HG03565 (cell line): ENCODE data around the gene RCBTB2.
A peak's percentile ranks its signal among the peaks of the same experiment; 100 is the strongest.
"Not testable (repeated sequence)": the region's sequence is repeated elsewhere in the genome, so short reads cannot be mapped to it uniquely, and the experiment has no call there.

Experiments used
- ATAC-seq: cut with Tn5 transposase; IDR thresholded peaks from one replicate; pipeline ENCODE4 v1.9.1; 2021; ENCODE audit warnings: mild to moderate bottlenecking, moderate library complexity; ENCODE audit not compliant: unreplicated experiment

Gene RCBTB2

DNA sequence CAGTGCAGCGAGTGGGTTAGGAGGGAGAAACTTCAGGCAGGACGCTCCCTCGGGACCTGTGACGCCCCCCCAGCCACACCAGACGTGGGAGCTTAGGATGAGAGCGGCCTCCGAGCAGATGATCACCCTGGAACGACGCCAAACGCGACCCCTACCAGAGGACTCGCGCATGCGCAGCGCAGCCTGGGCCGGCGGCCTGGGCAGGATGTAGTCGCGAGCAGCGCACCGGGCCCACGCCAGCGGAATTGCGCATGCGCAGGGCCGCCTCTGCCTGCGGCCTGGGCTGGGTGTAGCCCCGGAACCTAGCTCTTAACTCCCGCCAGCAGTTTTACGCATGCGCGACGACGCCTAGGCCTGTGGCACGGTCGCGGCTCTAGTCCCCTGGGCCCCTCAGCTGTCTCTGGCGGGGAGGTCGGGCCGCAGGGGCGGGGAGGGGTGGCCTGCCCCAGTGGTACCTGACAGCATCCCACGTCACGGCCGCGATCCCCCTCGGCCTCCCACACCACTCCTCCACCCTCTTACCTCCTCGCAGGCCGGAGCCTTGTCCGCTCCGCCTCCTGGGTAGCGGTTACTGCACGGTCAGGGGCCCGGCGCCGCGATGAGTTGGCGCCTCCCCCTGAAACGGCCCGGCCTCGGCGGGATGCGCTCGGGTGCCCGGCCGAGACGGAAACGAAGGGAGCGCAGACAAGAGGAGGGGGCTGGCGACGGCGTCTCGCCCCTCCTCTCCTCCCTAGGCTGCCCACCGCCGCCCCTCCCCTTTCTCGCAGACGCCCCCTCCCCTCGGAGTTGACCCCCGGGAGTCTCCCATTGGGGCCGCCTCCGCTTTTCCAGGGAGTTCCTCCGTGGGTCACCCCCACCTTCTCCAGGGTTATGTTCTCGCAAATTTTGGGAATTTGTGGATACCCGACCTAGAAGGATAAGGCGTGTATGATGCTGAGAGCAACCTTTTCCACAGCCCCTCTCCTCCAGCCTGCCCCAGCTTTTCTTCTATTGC, at the start of gene RCBTB2:
Gene RCBTB2, minus strand, starts transcription at position 575 of the 994 bp plus-strand sequence. CDS start 11,141 bp downstream, outside the sequence.
- ATAC-seq = peak; percentile 63

DNA sequence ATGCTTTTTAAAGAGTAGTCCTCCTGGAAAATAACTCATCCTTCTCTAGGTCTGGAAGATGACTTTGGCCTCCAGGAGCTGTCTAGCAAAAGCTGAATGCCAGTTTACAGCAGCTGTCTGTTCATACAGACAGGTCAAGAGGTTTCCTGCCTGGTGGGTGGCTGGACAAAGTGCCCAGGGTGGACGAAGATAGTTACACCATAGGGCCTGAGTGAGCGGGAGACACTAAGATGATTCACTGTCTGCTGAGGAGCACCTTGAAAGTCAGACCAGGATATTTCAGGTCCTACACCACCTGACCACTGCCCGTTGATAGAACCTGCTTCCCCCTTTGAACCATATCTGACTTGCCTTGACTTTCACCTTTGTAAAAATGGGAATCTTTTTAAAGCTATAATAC, 49.2 kb upstream of the RCBTB2 start:
- ATAC-seq = no peak

DNA sequence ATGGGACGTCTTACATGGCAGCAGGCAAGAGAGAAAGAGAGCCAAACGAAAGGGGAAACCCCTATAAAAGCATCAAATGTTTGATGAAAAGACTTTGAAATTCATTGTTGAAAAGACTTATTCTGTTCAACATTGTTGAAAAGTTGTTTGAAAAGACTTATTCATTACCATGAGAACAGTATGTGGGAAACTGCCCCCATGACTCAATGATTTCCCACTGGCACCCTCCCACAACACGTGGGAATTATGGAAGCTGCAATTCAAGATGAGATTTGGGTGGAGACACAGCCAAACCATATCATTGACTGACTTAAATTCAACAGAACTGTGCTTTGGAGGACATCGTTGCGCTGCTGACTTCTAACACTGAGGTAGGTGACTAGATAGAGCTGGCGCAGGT, 48.0 kb upstream of the RCBTB2 start:
- no peak for ATAC-seq

DNA sequence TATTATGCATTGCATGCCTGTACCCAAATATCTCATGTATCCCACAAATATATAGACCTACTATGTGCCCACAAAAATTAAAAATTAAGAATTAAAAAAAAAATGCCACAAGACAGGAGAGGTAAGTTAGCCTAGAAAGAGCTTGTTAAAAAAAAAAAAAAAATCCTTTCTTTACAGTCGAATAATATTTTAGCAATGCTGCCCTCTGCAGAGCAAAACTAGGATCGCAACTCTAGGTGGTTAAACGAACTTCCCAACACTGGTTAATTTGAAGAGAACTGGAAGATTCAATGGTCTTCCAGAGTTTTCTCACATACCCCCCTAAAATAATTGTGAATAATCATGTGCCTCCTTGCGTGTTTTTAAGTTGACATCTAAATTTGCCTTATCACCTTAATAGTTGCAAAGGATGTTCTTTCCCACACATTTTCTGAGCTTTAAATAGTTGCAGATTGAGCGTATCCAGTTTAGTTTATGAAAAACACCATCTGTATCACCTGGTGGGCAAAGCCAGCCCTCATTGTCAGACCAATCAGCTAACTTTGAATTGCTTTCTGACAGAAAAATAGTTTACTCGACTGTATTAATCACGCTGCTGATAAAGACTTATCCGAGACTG, 47.4 kb upstream of the RCBTB2 start:
- ATAC-seq = no peak

DNA sequence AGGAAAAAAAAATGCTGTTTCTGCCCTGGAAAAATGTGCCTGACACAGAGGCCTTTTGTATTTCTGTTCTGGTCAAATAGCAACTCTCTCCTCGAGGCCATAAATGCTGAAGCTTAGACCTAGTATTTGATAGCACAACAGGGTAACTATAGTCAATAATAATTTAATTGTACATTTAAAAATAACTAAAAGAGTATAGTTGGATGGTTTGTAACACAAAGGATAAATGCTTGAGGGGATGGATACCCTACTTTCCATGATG, 47.0 kb upstream of the RCBTB2 start:
- ATAC-seq = not testable (repeated sequence)

DNA sequence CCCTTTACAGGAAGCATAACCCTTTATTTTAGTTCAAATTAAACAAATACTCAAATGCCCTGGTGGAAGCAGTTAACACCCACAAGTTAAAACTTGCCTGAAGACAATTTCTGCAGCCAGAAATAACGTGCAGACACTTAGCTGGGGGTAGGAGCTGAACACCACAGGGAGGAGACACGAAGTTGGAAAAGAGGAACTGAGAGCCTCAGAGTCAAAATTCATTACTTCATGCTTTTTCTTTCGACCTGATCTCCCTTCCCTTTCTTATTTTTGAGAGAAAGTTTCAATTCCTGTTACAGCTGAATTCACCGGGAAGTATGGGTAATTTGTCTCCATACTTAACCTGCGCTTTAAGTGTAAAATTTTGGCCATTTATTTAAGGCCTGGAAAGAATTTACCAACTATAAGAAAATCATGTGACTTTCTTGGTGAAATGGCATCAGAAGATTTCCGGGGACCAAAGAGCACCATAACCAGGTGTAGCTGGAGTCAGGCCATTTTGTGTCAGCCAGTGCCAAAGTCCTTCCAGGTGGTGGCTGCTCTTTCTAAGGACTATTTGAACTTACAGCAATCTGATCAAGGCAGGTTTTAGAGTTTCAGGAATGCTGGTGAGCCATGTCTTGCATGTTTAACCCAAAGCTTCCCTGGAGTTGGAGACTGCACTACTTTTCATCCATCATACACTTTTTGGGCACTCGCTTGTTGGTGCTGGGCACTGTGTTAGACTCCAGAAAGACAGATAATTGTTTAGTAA, 46.5 kb upstream of the RCBTB2 start:
- ATAC-seq = peak; percentile 69

DNA sequence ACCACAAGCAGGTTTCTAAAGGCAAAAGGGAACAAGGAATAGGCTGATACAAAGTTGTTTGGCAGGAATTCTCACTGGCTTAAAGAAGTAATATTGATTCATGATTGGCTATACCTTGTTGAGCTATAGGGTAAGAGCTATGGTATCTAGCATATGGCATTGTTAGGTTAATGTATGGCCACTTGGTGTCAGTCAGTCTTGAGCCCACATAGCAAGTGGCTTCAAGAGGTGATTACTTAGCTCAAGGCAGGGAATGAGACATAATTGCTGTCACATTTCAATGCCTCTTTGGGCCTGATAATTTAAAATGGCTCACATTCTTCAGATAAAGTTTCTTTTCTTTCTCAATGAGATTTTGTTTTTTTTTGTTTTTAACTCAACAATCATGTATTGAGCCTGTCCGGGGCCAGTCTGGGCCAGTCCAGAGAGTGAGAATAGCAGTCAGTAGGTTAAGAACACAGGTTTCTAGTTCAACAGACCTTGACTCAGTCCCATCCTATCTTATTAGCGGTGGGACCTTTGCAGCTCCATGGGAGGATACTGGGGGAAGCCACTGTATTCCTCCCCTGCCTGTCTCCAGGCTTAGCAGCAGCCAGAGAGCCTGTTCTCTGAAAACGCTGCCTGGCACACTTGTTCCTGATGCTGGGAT, 45.8 kb upstream of the RCBTB2 start:
- ATAC-seq = peak; percentile 38

DNA sequence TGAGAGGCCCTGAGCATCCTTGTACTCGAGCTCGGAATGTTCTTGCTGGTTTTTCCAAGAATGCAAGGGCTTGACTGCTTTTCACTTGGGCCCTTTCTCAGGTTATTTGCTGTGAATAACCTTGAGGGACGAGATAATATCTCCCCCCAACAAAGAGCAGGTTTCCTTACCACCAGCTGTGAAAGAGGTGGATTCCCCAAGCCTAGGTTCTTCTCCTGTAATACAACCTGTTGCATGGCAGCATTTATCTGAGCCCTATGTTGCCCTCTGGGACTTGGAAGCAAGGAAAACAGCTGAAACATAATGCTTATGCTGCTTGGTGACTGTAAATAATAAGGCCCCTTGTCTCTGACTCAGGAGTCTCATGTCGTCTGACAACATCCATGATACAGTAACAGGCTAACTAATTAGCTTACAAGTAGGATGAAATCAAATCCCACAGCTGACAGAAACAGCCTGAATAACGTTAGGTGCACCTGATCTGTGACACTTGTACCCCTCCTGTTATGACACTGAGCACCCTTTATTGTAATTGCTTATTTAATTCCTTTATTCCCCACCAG, 43.6 kb upstream of the RCBTB2 start:
- ATAC-seq = no peak

DNA sequence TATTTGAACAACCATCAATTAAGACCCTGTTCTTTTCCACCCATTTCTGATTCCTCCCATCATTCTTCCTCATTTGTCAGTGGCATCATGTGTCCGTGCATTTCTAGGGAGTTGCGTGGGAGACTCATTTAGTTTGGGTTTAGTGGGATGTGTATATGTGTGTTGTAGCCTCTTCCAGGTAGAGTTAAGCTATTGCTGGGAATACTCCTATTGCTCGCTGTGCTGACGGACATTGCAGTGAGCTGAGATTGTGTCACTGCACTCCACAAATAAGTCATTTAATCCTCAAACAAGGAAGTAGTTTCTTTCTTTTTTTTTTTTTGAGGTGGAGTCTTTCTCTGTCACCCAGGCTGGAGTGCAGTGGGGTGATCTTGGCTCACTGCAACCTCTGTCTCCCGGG, 42.2 kb upstream of the RCBTB2 start:
- no peak for ATAC-seq

DNA sequence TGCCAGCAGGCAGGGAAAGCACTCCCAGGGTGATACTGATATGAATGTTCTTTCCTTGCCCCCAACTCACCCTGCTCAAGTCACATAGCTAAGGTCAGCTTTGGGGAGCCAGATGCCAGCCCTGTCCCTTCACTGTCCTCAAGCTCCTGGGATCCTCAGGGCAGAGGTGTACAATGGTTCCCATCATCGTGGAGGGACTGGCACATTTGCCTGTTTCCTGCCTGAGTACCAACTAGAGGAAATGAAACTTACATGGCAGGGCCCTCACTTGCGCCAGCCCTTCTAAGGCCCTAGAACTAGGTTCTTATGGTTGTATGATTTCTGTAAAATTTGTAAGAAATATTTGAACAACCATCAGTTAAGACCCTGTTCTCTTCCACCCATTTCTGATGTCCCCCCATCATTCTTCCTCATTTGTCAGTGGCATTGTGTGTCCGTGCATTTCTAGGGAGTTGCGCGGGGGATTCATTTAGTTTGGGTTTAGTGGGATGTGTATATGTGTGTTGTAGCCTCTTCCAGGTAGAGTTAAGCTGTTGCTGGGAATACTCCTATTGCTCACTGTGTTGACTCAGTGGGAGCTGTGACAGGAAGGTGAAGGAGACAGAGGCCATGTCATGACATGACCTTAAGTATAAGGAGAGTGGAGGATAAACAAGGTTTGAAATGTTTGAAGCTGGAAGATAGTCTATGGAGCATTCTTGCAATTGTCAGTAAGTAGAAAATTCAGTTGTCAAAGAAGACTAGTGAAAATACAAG, 41.3 kb upstream of the RCBTB2 start:
- ATAC-seq = no peak

DNA sequence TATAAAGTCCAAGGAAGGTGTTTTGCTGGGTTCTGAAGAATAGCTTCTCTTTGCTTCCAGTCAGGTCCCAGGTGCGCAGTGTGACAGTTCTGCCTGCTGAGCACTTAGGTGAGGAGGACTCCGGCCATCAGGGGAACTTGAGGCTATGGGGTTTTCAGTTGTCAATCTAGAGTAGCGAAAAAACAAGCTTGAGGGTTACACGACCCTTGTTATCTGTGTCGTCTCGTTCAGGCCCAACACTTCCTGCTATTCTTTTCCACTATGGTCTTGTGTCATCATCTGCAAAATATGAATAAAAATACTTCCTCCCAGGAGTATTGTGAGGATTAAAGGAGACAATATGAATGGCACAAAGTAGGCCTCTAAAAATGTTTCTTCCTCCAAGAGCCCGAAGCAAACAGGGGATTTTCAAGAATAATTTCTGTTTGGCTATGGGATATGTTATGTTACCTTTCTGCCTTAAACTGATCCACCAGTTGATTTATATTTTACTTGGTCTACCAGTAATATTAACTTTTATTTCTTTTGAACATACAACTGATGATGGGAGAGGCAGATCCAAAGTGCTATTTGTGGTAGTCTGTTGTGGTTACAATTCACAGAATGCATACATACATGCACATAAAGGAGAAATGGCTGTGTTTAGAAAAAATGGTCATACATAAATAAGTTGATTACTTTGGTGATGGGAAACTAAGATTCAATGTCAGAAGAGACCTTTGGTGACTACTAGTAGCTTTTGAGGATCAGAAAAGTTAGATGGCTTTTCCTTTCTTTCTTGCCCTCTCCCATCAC, 40.5 kb upstream of the RCBTB2 start:
- no peak for ATAC-seq

DNA sequence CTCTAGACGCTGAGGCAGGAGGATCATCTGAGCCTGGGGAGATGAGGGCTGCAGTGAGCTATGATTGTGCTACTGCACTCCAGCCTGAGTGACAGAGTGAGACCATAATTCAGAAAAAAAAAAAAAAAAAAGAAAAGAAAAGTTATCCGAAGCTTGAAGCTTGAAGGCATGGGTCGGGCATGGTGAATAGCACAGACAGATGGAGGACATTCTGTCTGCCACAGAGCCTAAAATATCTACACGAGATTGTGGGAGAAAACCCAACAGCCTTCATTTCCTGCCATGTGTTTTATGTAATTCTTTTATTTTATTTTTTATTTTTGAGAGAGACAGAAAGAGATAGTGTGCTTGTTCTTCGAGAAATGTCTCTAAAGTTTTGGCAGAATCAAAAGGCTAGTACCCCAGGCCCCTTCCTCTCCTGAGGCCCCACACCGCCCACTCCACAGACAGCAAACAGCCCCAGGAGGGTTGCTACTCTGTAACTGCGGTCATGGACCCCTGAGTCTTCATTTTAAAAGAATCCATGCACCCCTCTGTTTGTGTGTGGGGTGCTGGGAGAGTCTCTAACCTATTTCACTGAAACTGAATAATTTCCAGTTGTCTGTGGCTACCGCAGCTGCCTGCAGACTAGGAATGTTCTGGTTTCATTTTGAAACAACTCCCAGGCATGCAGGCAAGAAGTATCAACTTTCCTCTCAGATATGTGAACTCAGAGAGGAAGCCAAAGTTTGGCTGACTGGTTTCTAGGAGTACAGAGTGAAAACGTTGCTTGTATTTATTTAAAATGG, 38.4 kb upstream of the RCBTB2 start:
- ATAC-seq = no peak

DNA sequence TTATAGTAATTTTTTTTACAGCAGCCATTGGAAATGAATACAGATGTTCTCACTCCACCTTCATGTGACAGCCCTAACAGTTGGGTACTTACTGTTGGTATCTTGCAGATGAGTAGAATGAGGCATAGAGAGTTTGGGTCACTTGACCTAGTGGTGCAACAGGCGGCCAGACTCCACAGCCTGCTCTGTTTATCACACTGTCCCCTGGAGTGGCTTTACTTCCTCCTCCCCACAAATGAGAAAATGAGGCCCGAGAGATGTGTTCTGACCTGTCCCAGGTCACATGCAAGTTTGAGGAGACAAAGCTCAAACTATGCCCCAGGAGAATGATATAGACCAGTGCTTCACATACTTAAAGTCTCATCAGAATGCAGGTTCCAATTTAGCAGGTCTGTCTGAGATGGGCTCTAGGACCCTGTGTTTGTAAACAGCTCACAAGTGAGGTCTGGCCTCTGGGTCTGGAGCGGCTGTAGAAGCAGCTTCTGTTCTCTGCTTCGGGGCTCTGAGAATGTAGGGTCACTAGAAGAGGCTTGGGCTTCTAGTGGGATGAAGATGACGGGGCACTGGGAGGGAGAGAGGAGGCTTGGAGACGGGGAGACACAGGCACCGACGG, 37.4 kb upstream of the RCBTB2 start:
- ATAC-seq = no peak

DNA sequence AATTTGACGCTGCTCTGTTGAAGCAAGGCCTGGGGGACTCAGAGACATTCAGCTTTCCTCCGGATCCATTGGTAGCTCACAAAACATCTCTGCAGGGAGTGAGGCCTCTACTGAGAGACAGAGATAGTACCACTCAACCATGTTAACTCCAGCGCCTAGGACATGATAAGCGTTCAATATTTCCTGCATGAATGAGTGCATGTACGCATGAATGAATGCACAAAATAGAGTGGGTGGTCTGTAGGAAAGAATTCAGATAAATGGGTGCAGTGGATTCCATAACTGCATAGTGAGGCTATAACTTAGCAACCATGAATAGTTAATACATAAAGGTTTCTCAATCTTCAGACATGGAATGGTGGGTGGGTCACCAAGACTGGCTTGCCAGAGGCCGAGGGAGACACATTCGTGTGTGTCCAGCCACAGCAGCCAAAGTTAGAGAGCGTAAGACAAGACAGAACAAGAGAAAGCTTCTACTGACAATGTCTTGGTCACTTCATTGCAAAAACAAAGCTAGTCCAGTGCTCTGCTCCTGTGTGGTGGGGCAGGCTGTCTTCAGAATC, 36.3 kb upstream of the RCBTB2 start:
- no peak for ATAC-seq

DNA sequence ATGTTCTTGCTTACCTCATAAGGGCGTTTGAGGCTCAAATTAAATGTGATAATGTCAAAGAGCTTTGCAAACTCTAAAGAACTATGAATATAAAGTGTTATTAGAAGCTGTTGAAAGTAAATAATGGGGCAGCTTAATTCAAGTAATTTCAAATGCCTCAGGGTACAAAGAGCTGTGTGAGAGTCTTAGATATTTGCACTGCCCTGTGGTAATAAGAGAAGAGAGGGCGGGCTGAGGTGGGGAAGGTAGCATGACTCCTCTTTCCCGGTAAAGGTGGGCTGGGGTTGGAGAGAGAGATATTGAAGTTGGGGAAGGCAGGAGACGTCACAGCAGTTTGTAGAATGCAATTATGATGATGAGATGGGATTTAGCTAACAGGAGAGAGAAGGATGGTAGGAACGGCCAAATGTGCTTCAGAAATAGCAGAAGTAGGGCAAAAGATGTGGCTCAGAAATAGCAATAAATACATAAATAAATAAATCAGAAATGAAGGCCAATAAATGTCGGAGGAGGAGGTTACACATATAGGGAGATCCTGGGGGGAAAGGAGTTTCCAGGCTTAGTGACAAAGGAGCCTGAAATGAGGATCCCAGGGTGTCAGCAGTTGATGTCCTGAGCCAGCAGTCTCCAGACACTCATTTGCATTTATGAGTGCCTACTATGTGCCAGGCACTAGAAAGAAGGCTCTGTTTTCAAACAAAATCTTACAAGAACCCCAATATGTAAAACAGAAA, 35.7 kb upstream of the RCBTB2 start:
- no peak for ATAC-seq

DNA sequence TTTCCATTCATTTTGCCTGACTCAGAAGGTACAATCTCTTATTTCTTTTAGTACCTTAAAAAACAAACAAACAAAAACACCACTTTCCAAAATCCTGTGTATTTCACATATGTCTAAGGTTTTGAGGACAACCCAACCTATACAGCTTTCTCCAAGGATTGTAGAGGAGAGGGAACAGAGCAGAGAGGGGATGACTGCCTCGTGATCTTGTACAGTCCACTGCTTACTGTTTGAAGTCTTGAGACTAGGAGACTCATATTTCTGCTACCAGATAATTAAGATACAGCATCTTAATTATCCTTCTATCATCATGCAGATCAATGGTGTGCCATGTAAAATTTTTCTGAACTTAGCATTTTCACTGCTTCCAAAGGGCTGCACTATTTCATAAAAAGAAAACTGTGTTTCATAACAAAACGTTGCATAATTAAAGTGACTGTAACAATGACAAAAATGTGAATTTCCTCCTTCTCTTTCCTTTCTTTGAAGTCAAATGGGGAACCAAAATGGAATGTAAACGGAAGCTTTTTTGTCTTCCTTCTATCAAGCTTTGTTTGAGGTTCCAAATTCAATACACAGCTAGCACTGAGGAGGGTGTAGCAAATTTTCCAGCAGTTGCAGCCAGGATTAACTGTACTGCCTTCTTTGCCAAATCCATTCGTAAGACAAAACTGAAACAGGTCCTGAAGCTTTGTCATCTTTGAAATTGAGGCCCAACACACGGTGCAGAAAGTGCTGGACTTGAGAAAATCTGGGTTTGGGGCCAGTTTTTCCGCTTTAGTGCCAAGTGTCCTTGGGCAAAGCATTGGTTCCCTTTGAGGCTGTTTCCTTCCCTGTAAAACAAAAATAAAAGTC, 34.9 kb upstream of the RCBTB2 start:
- no peak for ATAC-seq
